ENCODE results near the gene VSIR.

Gene VSIR

GRCh38 chr10:71727105-71727737 lies 46.1 kb downstream of the VSIR start:
- peak; percentile 75 for DNase-seq

GRCh38 chr10:71726580-71727104 lies 46.7 kb downstream of the VSIR start:
- DNase-seq, result peak; percentile 73

- DNase-seq, result peak; percentile 89
Observed at GRCh38 chr10:71725998-71726579, 47.2 kb downstream of the VSIR start.

- no peak for DNase-seq
Observed at GRCh38 chr10:71725249-71725648, 48.1 kb downstream of the VSIR start.

GRCh38 chr10:71724539-71724938 lies 48.8 kb downstream of the VSIR start:
- no peak for DNase-seq

- no peak for DNase-seq
Observed at GRCh38 chr10:71723311-71723710, 50.0 kb downstream of the VSIR start.

GRCh38 chr10:71722849-71723248 lies 50.5 kb downstream of the VSIR start:
- no peak for DNase-seq

- DNase-seq, result no peak
Observed at GRCh38 chr10:71721313-71721712, 52.0 kb downstream of the VSIR start.

GRCh38 chr10:71720288-71720687 lies 53.0 kb downstream of the VSIR start:
- no peak for DNase-seq

GRCh38 chr10:71719464-71720201 lies 53.7 kb downstream of the VSIR start, which contains the start of gene C10orf105:
Gene C10orf105 (minus strand): TSS chr10:71719778. CDS start chr10:71716337, 3,441 bp downstream.
- no peak for DNase-seq

GRCh38 chr10:71719042-71719441 lies 54.3 kb downstream of the VSIR start:
- no peak for DNase-seq

GRCh38 chr10:71718165-71718698 lies 55.1 kb downstream of the VSIR start:
- no peak for DNase-seq

GRCh38 chr10:71717551-71717951 lies 55.8 kb downstream of the VSIR start:
- DNase-seq, result no peak

GRCh38 chr10:71717056-71717455 lies 56.3 kb downstream of the VSIR start:
- no peak for DNase-seq

GRCh38 chr10:71716426-71716825 lies 56.9 kb downstream of the VSIR start:
- DNase-seq, result no peak

- no peak for DNase-seq
Observed at GRCh38 chr10:71715860-71716259, 57.5 kb downstream of the VSIR start.

- DNase-seq, result no peak
Observed at GRCh38 chr10:71715026-71715425, 58.3 kb downstream of the VSIR start.

GRCh38 chr10:71714592-71714991 lies 58.7 kb downstream of the VSIR start:
- no peak for DNase-seq

- DNase-seq, result no peak
Observed at GRCh38 chr10:71714031-71714410, 59.3 kb downstream of the VSIR start.

- DNase-seq, result peak; percentile 51
Observed at GRCh38 chr10:71713135-71714030, 59.9 kb downstream of the VSIR start.

- no peak for DNase-seq
Observed at GRCh38 chr10:71712572-71713134, 60.7 kb downstream of the VSIR start.

GRCh38 chr10:71712170-71712569 lies 61.1 kb downstream of the VSIR start:
- no peak for DNase-seq

Data from activated CD4-positive, alpha-beta T cell treated with anti-CD3 and anti-CD28 coated beads for 48 hours (primary cell).